Stimulated activated CD8-positive, alpha-beta memory T cell treated with anti-CD3 and anti-CD28 coated beads, Interleukin-4, amount 100 ng/mL, for 4 hours (primary cell): ENCODE results near the gene NUTM2D.
"Not testable (repeated sequence)": the region's sequence is repeated elsewhere in the genome, so short reads cannot be mapped to it uniquely, and the experiment has no call there.

ENCODE experiments used
- DNase-seq, 2 donors: peaks; one replicate each; pipeline ENCODE4 v3.0.0-alpha.2; 2020; ENCODE audit warnings: low read depth in 2 of 2, low spot score in 1 of 2

NUTM2D gene, protein sequence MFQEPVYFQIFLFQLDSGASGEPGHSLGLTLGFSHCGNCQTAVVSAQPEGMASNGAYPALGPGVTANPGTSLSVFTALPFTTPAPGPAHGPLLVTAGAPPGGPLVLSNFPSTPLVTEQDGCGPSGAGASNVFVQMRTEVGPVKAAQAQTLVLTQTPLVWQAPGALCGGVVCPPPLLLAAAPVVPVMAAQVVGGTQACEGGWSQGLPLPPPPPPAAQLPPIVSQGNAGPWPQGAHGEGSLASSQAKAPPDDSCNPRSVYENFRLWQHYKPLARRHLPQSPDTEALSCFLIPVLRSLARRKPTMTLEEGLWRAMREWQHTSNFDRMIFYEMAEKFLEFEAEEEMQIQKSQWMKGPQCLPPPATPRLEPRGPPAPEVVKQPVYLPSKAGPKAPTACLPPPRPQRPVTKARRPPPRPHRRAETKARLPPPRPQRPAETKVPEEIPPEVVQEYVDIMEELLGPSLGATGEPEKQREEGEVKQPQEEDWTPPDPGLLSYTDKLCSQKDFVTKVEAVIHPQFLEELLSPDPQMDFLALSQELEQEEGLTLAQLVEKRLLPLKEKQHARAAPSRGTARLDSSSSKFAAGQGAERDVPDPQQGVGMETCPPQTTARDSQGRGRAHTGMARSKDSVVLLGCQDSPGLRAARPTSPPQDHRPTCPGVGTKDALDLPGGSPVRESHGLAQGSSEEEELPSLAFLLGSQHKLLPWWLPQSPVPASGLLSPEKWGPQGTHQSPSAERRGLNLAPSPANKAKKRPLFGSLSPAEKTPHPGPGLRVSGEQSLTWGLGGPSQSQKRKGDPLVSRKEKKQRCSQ

DNA sequence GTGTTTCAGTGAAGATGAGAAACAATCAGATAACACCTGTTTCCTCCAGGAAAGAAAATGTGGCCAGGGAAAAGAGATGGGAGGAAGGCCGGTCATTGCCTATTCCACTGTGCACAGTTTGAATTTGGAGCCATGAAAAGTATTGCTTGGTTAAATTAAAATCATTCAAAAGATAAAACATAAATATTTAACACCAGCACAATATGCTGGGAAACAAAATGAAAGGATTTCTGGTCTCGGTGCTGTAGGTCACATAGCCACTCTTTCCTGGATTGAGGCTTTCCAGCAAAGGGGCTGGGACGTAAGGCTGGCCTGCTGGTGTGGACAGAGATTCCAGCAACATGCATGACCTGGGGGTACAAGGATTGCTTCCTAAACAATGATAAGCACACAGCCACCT is at the start of gene NUTM2D:
Gene NUTM2D, plus strand, starts transcription at position 301 of the 400 bp plus-strand sequence. CDS start 522 bp downstream, outside the sequence.
- DNase-seq, result not testable (repeated sequence)

DNA sequence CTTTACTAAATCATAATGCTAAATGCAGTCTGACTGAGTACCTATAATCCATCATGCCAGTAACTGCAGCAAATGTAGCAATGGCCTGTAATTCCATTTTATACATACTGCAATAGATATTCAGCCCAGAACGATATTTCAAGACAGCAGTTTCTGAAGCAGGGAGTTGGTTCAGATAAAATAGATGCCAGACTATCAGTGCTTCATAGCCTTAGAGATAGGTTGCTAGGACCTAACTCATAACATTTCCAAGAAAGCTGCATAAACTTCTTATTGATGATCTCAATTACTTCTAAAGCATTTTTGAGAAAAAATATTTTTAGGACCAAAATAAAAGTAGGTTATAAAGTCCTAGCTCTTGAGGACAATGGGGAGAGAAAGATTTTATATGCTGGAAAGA is 48.8 kb upstream of the NUTM2D start:
- DNase-seq, result not testable (repeated sequence)

DNA sequence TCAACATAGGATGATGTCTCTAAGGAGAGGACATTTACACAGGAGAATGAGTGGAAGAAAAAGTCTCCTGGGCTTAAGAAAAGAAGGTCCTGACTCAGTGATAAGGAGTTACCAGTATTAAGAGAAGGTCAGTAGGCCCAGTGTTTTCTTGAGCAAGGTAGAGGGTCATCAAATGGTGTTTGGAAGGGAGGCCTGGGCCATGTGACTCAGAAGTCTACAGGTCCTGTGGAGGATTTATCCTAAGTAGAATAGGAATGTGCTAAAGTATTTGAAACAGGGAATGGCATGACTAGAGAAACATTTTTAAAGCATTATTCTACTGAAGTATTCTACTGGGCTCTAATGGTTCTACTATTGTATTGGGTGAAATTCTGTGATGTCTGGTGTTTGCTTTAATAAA is 47.9 kb upstream of the NUTM2D start:
- DNase-seq, result not testable (repeated sequence)

DNA sequence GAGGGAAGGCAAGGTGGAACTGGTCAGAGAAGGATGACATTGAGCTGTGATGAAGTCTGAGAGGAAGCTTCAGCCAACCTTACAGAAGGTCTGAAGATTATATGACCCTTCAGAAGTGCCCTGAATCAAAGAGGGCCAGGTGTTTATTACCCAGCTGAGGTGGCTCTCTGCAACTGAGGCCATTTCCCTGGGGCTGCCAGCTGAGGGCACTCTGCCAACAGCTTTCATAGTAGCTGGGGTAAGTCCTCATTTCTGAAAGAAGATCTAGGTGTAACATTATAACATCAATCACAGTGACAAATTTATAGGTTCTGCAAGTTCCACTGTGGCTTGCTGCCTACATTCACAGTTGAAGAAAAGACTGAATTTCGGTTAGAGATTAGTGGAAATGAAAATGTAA is 46.0 kb upstream of the NUTM2D start:
- DNase-seq, result not testable (repeated sequence)

DNA sequence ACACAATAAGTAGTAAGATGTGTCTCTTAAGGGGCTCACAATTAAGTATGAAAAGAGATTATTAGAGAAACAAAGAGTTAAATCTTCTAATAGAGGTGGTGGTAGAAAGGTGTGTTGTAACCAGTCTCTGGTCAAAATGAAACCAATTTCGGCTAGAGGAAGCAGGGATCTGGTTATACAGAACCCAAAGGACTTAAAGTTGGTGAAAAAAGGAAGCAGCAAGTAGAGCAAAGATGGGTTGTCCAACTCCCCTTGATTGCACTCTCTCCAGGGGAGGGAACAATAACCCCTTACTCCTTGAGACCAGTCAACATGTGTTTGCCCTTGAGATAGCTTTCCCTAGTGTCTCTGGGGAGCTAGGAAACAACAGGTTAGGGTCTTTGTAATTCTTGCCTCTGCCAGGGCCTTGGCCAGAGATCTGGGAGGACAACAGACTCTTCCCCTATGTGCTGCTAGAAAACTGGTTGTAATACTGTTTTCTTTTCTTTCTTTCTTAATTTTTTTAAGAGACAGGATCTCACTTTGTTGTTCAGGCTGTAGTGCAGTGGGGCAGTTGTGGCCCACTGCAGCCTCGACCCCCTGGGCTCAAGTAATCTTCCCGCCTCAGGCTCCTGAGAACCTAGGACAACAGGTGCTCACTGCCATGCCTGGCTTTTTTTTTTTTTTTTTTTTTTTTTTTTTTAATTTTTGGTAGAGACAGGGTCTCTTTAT is 43.7 kb upstream of the NUTM2D start:
- DNase-seq, result not testable (repeated sequence)

DNA sequence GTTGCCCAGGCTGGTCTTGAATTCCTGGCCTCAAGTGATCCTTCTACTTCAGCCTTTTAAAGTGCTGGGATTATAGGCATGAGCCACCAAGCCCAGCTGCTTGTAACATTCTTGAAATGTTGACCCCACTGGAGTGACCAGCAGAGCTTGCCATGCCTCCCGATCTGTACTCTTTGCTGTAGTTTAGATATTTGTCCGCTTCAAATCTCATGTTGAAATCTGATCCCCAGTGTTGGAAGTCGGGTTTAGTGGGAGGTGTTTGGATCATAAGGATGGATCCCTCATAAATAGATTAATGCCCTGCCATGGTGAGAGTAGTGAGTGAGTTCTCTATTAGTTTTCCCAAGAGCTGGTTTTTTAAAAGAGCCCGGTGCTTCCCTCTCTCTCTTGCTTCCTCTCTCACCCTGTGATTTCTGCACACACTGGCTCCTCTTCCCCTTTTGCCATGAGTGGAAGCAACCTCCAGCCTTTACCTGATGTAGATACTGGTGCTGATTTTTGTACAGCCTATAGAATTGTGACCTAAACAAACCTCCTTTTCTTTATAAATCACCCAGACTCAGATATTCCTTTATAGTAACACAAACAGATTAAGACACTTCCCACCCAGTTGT is 43.1 kb upstream of the NUTM2D start:
- DNase-seq, result not testable (repeated sequence)

DNA sequence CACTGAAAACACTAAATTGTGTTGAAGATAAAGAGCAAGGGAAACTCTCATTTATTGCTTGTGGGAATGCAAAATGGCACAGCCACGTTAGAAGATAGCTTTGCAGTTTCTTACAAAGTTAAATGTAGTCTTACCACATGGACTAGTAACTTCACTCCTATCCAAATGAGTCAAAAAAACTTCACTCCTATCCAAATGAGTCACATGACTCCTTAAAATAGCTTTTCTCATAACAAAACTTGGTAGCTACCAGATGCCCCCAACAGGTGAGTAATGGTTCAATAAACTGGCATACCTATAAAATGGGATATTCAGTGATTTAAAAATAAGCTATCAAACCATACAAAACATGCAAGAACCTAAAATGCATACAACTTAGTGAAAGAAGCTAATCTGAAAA is 36.0 kb upstream of the NUTM2D start:
- not testable (repeated sequence) for DNase-seq

DNA sequence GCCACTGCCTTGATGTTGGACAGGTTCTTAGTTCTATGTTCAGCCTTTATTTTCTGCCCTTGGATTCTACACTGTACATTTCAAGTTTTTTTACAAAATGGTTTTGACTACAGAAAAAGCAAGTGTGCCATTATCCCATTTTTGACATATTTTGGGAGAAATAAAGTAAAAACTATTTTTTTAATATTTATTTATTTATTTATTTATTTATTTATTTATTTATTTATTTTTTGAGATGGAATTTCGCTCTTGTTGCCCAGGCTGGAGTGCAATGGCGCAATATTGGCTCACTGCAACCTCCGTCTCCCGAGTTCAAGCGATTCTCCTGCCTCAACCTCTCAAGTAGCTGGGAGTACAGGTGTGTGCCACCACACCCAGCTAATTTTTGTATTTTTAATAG is 33.0 kb upstream of the NUTM2D start:
- not testable (repeated sequence) for DNase-seq

DNA sequence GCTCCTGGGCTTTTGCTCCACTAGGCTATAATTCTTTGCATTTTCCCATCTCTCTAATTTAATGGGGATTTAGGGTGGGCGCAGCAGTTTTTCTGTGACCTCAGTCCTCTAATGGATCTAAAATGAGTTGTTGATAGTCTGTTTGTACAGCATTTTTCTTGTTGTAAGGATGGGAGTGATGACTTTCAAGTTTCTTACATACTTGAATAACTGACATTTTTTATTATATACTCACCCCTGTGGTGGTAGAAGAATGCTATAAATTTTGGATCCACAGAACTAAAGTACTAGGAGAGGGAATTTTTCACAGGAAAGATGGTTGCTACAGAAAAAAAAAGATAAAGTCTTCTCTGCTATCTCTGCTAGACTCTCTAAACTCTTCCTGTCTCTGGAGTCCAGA is 29.6 kb upstream of the NUTM2D start:
- not testable (repeated sequence) for DNase-seq

DNA sequence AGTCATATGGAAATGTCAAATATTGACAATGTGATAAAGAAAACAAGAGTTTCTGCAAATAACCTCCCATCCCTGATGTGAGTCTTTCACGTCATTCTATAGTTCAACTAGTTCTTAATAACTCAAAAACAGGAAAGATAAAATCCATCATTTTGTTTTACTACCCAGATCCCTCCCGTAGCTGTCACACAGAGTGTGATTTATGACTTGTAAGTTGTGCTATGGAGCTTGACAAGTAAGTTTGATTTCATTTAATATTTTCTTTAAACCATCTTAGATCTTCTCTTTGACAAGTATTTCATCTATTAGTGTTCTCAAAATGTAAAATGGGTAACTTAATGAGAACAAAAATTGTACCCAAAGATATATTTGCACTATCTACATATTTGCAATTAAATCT is 28.4 kb upstream of the NUTM2D start:
- DNase-seq, result not testable (repeated sequence)

DNA sequence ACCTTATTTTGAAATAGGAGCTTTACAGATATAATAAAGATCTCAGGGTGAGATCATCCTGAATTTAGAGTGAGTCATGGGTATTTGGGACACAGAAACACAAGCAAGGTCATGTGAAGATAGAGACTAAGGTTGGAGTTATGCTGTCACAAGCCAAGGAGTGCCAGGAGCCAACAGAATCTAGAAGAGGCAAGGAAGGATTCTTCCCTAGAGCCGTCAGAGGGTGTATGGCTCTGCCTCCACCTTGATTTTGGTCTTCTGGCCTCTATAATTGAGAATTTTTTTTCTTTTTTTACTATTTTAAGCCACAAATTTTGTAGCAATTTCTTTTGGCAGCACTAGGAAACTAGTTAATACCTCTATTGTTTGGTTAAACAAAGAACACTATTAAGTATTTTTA is 24.9 kb upstream of the NUTM2D start:
- not testable (repeated sequence) for DNase-seq

DNA sequence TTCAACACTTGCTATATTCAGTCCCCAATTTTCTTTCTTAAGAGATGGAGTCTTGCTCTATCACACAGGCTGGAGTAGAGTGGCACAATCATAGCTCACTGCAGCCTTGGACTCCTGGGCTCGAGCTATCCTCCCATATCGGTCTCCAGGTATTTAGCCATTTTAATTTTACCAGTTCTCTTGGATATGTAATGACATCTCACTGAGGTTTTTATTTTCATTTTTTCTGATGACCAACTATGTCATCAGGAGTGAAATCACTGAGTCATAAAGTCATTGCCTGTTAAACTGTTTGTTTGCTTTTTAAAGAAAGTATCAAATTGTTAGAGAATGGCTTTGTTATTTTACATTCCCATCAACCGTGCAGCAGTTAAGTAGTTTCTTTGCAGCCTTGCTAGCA is 17.1 kb upstream of the NUTM2D start:
- not testable (repeated sequence) for DNase-seq

DNA sequence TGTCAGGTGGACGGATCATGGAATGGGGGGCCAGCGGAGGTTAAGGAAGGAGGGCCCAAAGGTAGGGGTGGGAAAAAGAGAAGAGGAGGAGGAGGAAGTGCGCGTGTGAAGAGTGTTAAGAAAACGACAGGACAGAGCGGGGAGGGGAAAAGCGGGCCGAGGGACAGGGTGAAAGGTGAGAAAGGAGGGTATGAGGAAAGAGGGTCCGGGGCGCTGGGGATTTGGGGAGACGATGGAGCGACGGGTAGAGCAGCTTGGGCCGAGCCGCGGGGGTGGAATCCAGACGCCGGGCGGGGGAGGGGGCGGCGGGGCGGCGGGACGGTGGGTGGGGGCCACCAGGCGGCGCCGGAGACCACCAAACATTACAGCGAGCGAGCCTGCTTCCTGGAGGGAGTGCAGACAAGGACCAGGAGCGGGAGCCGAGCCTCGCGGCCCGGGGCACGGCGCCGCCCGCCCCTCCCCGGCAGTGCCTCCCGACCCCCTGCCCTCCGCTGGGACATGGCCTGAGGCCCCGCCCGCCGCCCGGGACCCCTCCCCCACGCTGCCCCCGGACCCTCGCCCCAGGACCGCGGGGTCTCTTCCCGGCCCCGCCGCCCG is 15.9 kb upstream of the NUTM2D start:
- not testable (repeated sequence) for DNase-seq

DNA sequence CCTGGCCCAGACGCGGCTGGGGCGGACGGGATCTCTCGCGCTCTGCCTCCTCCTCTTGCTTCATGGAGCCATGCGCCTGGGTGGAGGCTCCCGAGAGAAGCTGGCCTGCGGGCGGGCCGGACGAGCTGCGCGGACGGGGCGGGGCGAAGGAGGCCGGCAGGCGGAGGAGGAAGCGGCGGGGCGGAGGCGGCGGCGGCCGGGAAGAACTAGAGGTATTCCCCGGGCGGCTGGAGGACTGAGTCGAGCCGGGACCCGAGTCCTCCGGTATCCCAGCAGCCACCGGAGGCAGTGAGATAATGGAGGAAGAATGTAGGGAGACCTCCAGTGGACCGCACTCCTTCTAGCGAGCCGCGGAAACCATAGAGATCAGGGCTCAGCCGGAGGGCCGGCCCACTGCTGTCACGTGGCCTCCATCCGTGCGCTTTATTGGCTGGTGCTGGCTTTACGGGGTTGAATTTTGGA is 15.3 kb upstream of the NUTM2D start:
- DNase-seq, result peak; percentile 54 to 69

DNA sequence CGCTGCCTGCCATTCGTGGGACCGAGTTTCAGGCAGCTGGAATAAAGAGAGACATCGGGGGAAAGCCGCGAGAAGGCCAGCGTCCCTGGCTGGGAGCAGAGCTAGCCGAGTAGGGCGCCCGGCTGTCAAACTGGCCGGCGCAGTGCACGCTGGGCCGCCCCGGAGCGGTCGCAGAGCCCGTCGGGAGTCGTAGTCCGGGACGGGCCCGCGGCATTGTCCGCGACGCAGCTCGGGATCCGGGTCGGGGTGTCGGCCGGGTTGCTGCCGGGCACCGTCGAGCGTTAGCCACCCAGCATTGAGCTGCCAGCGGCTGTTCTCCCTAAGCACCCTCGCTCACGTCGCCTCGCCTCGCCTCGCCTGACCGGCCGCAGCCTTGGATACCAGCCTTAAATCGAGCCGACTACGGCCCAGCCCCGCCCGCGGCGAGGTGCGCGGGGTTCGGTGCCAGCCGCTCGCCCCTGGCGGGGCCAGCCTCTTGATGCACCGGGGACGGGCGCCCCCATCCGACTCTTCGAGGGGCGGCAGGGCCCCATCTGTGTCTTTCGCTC is 14.8 kb upstream of the NUTM2D start:
- DNase-seq, result peak; percentile 55 to 73

DNA sequence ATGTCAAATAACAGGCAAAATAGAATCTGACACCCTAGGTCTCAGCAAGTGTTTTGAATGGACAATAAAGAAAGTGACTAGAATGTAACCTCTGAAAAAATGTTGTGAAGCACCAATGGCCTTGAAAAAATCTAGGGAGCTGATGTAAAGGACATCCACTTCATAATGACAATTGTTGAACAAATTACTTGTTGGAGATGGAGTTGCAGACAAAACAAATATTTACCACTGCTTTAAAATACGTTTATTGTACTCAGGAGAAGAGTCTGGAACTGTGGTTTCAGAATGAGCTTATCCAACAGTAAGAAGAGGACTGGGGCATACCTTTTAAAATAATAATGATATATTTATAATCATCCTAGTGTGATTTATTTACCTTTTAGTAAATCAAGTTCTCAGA is 11.8 kb upstream of the NUTM2D start:
- not testable (repeated sequence) for DNase-seq

DNA sequence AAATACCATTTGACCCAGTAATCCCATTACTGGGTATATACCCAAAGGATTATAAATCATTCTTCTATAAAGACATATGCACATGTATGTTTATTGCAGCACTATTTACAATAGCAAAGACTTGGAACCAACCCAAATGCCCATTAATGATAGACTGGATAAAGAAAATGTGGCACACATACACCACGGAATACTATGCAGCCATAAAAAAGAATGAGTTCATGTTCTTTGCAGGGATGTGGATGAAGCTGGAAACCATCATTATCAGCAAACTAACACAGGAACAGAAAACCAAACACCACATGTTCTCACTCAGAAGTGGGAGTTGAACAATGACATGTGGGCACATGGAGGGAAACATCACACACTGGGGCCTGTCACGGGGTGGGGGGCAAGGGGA is 7.4 kb upstream of the NUTM2D start:
- DNase-seq, result not testable (repeated sequence)

DNA sequence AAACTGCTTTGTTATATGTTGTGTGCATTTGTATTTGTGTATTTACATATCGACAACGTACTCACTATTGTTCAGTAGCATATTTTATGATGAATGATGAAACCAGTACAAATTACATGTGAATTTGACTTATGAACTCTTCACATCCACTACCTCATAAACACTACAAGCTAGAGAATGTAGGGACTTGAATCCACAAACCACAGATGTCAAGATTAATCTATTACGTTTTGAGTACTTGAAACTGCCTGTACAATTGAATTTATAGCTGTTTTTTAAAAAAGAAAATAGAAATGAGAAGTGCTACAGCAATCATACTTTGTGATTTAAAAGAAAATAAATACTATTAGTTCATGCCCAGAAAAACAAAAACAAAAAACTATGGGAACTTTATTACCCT is 4.7 kb upstream of the NUTM2D start:
- not testable (repeated sequence) for DNase-seq

DNA sequence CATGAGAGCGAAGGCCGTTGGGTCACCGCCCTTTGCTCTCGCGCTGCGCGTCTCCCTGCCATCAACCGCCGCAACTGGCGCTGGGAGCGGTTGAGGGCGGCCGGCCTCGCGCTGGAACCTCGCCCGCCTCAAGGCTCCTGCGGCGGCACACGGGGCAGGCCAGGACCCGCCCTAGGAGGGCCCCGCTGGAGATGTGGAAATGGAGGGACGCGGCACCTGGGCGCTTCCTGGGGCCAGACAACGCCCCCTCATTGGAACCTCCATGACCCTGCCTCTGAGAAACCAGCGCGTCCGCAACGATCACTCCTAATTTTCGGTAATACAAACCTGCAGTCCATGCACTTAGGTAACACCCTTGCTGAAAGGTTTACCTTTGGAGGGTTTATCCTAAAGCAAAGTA is 2.4 kb upstream of the NUTM2D start:
- DNase-seq, result not testable (repeated sequence)

DNA sequence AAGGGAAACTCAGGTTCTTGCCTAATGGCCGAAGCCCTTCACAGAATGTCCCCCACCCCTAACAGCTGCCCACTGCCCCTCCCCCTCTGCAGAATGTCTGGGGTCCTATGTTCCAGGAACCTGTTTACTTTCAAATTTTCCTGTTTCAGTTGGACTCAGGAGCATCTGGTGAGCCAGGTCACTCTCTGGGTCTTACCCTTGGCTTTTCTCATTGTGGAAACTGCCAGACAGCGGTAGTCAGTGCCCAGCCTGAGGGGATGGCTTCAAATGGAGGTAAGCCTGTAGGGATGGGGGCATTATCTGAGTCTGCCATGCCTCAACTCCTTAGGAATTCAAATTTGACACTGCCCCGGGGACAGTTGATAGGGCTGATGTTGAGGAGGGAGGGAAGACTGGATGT is 615 bp downstream of the NUTM2D start:
- DNase-seq, result not testable (repeated sequence)
